ENCODE results near the gene EML5.

DNA sequence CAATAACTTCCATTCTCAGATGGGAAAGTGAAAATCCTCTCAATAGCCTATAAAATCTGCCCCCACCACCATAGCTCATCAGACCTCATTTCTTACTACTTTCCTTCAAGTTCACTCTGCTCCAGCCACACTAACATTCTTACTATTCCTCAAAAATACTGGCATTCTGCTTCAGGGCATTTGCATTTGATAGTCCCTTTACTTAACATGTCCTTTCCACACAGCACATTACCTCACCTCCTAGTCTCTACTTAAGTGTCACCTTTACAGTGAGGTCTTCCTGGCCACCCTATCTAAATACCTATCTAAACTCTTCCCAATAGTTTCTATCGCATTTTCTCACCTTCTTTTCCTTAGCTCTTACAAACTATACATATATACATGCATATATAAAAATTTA is 6.8 kb downstream of the EML5 start:
- no peak for TF ChIP-seq CTCF (conservative IDR thresholded peaks at IDR 0.05 in 1 of 2, IDR thresholded peaks at IDR 0.05 in 1 of 2; ENCODE audit: low read depth in 1 of 2, low read length in 2 of 2)
- no peak for TF ChIP-seq EZH2 (IDR thresholded peaks at IDR 0.05; ENCODE audit: low read length, missing control alignments)
